Pons (tissue), 1 donor: Measurements from ENCODE around the gene FAM240A.
"Not testable (repeated sequence)": the region's sequence is repeated elsewhere in the genome, so short reads cannot be mapped to it uniquely, and the experiment has no call there.

Source experiments
- DNase-seq: peaks from one replicate; pipeline ENCODE4 v3.0.0-alpha.2; 2016; ENCODE audit warnings: low spot score

The FAM240A gene

GRCh38 chr3:46586738-46587246, 25.5 kb upstream of the FAM240A start:
- DNase-seq = no peak

- DNase-seq = not testable (repeated sequence)
These were observed 25.1 kb upstream of the FAM240A start for GRCh38 chr3:46587268-46587667.

- DNase-seq = no peak
These were observed 19.0 kb upstream of the FAM240A start for GRCh38 chr3:46593274-46593862.

GRCh38 chr3:46593979-46594378, 18.3 kb upstream of the FAM240A start:
- no peak for DNase-seq

- DNase-seq = no peak
These were observed 17.6 kb upstream of the FAM240A start for GRCh38 chr3:46594723-46595122.

- DNase-seq = no peak
These were observed 16.5 kb upstream of the FAM240A start for GRCh38 chr3:46595819-46596314.

GRCh38 chr3:46599590-46599989, 12.7 kb upstream of the FAM240A start:
- no peak for DNase-seq

GRCh38 chr3:46603446-46604046, 8.8 kb upstream of the FAM240A start:
- no peak for DNase-seq

- DNase-seq = no peak
These were observed 8.2 kb upstream of the FAM240A start for GRCh38 chr3:46604127-46604526.

- no peak for DNase-seq
These were observed 4.7 kb upstream of the FAM240A start for GRCh38 chr3:46607603-46608028.

- no peak for DNase-seq
These were observed 3.1 kb upstream of the FAM240A start for GRCh38 chr3:46609212-46609721.

GRCh38 chr3:46609944-46610722, 2.2 kb upstream of the FAM240A start:
- DNase-seq = no peak

GRCh38 chr3:46613313-46614005, 1.1 kb downstream of the FAM240A start:
- DNase-seq = no peak

- DNase-seq = no peak
These were observed 2.1 kb downstream of the FAM240A start for GRCh38 chr3:46614431-46614830.

GRCh38 chr3:46615050-46615775, 2.9 kb downstream of the FAM240A start:
- no peak for DNase-seq

GRCh38 chr3:46615976-46616375, 3.7 kb downstream of the FAM240A start:
- no peak for DNase-seq

GRCh38 chr3:46617941-46618340, 5.6 kb downstream of the FAM240A start:
- DNase-seq = no peak

- no peak for DNase-seq
These were observed 7.8 kb downstream of the FAM240A start for GRCh38 chr3:46619845-46620778.

- no peak for DNase-seq
These were observed 12.2 kb downstream of the FAM240A start for GRCh38 chr3:46624533-46624932.

GRCh38 chr3:46624975-46625490, 12.7 kb downstream of the FAM240A start:
- DNase-seq = peak; percentile 60
